Uterus (tissue), 4 donors: ENCODE data around the gene TDP1. TPM values are rescaled to one million over a fixed set of nuclear protein-coding genes. Genes with fewer than 3 reads are reported as not detected.

Source experiments
- DNase-seq, 2 donors: peaks; one replicate each; pipeline ENCODE4 v3.0.0-alpha.2; 2019 to 2020
- H3K27ac ChIP-seq, 2 donors: fragments of 200-600 bp; sonication (generic); 1 replicate in 1 of 2; 2 replicates in 1 of 2; pipeline ENCODE4 v1.5.1; 2016 to 2018
- H3K27me3 ChIP-seq, 2 donors: fragments of 200-600 bp; sonication (generic); one replicate each; pipeline ENCODE4 v1.5.1; 2018 to 2019; ENCODE audit warnings: control low read depth in 1 of 2
- H3K36me3 ChIP-seq, 2 donors: fragments of 200-600 bp; sonication (generic); one replicate each; pipeline ENCODE4 v1.5.1; 2019; ENCODE audit warnings: control low read depth in 1 of 2
- H3K4me1 ChIP-seq, 2 donors: fragments of 200-600 bp; sonication (generic); one replicate each; pipeline ENCODE4 v1.5.1; 2018 to 2019; ENCODE audit warnings: control low read depth in 1 of 2
- H3K4me3 ChIP-seq, 2 donors: fragments of 200-600 bp; sonication (generic); 1 replicate in 1 of 2; 2 replicates in 1 of 2; pipeline ENCODE4 v1.5.1; 2018 to 2019; ENCODE audit warnings: mild to moderate bottlenecking in 1 of 2
- H3K9me3 ChIP-seq, 2 donors: fragments of 200-600 bp; sonication (generic); one replicate each; pipeline ENCODE4 v1.5.1; 2019; ENCODE audit warnings: control low read depth in 1 of 2
- CTCF ChIP-seq, 4 experiments: fragments of 200-600 bp in 2 of 4; fragments of 450-650 bp in 2 of 4; sonication (generic) in 2 of 4; IDR thresholded peaks; one replicate each; pipeline ENCODE4 v1.5.1; 2016 to 2019; ENCODE audit warnings: antibody characterized with exemption in 4 of 4, mild to moderate bottlenecking in 2 of 4, moderate library complexity in 1 of 4
- POLR2A ChIP-seq, 2 donors: fragments of 450-650 bp; IDR thresholded peaks; one replicate each; pipeline ENCODE4 v1.6.1; 2016; ENCODE audit warnings: antibody characterized with exemption in 2 of 2, mild to moderate bottlenecking in 1 of 2, moderate library complexity in 1 of 2
- intact Hi-C: fragments of 100-400 bp; cut with DNase I; formaldehyde crosslinking; loops from one replicate; pipeline ENCODE4 v1.15.1; 2023; ENCODE audit warnings: low total_unique reads
- total RNA-seq, 4 donors: library from RNA; depleted of rRNA in 3 of 4; stranded (reverse); fragments of >200 nt in 3 of 4; gene quantifications; one replicate each; pipeline versions ENCODE4 v1.1.0 to v1.2.4, GENCODE V29; 2014 to 2023
- donor health status: DM: yes; HTN: yes; CAD: no.

Gene TDP1
- total RNA-seq, 4 donors from 2014 or later = 1.3 to 30.8 (median 9.8) TPM

- Histone ChIP-seq H3K36me3 (no peaks in the 10 kb centered on the region), H3K4me3 (no peak overlapping the region), H3K9me3 (no peaks in the 10 kb centered on the region), H3K27me3 (peaks cover 0 to 32% of the 10 kb centered on the region in 2 donors), H3K27ac (no peak overlapping the region), H3K4me1 (peaks cover 0 to 25% of the 10 kb centered on the region in 2 donors)
- no peak for DNase-seq
- intact Hi-C loops = no loop called here
- TF ChIP-seq CTCF (IDR thresholded peaks at IDR 0.05) (no peak), POLR2A (IDR thresholded peaks at IDR 0.05) (no peak)
Measured at GRCh38 chr14:90062127-90062794, 106.5 kb downstream of the TDP1 start.

GRCh38 chr14:90062822-90063539, 107.3 kb downstream of the TDP1 start:
- intact Hi-C loops = no loop called here
- H3K9me3 ChIP-seq = no peaks in the 10 kb centered on the region
- no peaks in the 10 kb centered on the region for H3K36me3 ChIP-seq
- peaks cover 0 to 25% of the 10 kb centered on the region in 2 donors for H3K4me1 ChIP-seq
- no peak overlapping the region for H3K4me3 ChIP-seq
- TF ChIP-seq CTCF (IDR thresholded peaks at IDR 0.05) (no peak), POLR2A (IDR thresholded peaks at IDR 0.05) (no peak)
- H3K27ac ChIP-seq = no peak overlapping the region
- no peak for DNase-seq
- H3K27me3 ChIP-seq = peaks cover 0 to 31% of the 10 kb centered on the region in 2 donors

GRCh38 chr14:90072350-90072749, 116.6 kb downstream of the TDP1 start:
- Histone ChIP-seq H3K9me3 (no peaks in the 10 kb centered on the region), H3K4me1 (no peaks in the 10 kb centered on the region), H3K4me3 (no peak overlapping the region), H3K27ac (no peak overlapping the region), H3K36me3 (no peaks in the 10 kb centered on the region), H3K27me3 (no peaks in the 10 kb centered on the region)
- intact Hi-C loops = no loop called here
- no peak for TF ChIP-seq POLR2A (IDR thresholded peaks at IDR 0.05)
- TF ChIP-seq CTCF (IDR thresholded peaks at IDR 0.05) = no peak
- DNase-seq = no peak

GRCh38 chr14:90079576-90079975, 123.8 kb downstream of the TDP1 start:
- no peaks in the 10 kb centered on the region for H3K36me3 ChIP-seq
- intact Hi-C loops = no loop called here
- no peak for DNase-seq
- TF ChIP-seq POLR2A (IDR thresholded peaks at IDR 0.05) (no peak), CTCF (IDR thresholded peaks at IDR 0.05) (no peak)
- H3K9me3 ChIP-seq = no peaks in the 10 kb centered on the region
- no peaks in the 10 kb centered on the region for H3K27me3 ChIP-seq
- no peak overlapping the region for H3K27ac ChIP-seq
- no peaks in the 10 kb centered on the region for H3K4me1 ChIP-seq
- no peak overlapping the region for H3K4me3 ChIP-seq

- Histone ChIP-seq H3K4me3 (no peak overlapping the region), H3K4me1 (no peaks in the 10 kb centered on the region), H3K27ac (no peak overlapping the region), H3K27me3 (no peaks in the 10 kb centered on the region), H3K9me3 (no peaks in the 10 kb centered on the region), H3K36me3 (no peaks in the 10 kb centered on the region)
- DNase-seq = peak in 1 of 2 donors; percentile 12
- intact Hi-C loops = no loop called here
- TF ChIP-seq POLR2A (IDR thresholded peaks at IDR 0.05) (no peak), CTCF (IDR thresholded peaks at IDR 0.05) (no peak)
Measured at GRCh38 chr14:90087433-90087832, 131.7 kb downstream of the TDP1 start.
